IPS-20b (cell line): ENCODE results near the gene KSR2.

Experiments used
- H3K27ac ChIP-seq: one replicate; pipeline ENCODE4 v1.5.1; 2013; ENCODE audit warnings: low read length
- H3K27me3 ChIP-seq: 2 replicates; pipeline ENCODE4 v1.6.1; 2013; ENCODE audit warnings: mild to moderate bottlenecking, low read length, inconsistent platforms; ENCODE audit not compliant: insufficient read depth
- H3K36me3 ChIP-seq: 2 replicates; pipeline ENCODE4 v1.6.1; 2013; ENCODE audit warnings: low read depth, mild to moderate bottlenecking, inconsistent platforms, low read length, moderate library complexity; ENCODE audit not compliant: insufficient read depth
- H3K4me1 ChIP-seq: 2 replicates; pipeline ENCODE4 v1.6.1; 2013; ENCODE audit warnings: mild to moderate bottlenecking, control low read depth, inconsistent platforms, low read length, moderate library complexity; ENCODE audit not compliant: insufficient read depth
- H3K4me3 ChIP-seq: 2 replicates; pipeline ENCODE4 v1.5.1; 2013; ENCODE audit warnings: mild to moderate bottlenecking, low read length, inconsistent platforms
- H3K9ac ChIP-seq: 2 replicates; pipeline ENCODE4 v1.6.1; 2013; ENCODE audit warnings: low read depth, mild to moderate bottlenecking, inconsistent platforms, low read length, moderate library complexity
- H3K9me3 ChIP-seq: 2 replicates; pipeline ENCODE4 v1.6.1; 2013; ENCODE audit warnings: mild to moderate bottlenecking, low read depth, low read length, inconsistent platforms; ENCODE audit not compliant: insufficient read depth

KSR2 gene

GRCh38 chr12:117518594-117519270, 450.1 kb downstream of the KSR2 start:
- no peak overlapping the region for H3K27ac ChIP-seq
- no peak overlapping the region for H3K9ac ChIP-seq
- H3K4me3 ChIP-seq: no peak overlapping the region
- no peaks in the 10 kb centered on the region for H3K27me3 ChIP-seq
- H3K36me3 ChIP-seq: no peaks in the 10 kb centered on the region
- no peaks in the 10 kb centered on the region for H3K9me3 ChIP-seq
- H3K4me1 ChIP-seq: no peaks in the 10 kb centered on the region; the same call in 1 of the 2 replicates

- Histone ChIP-seq H3K36me3 (no peaks in the 10 kb centered on the region), H3K9me3 (no peaks in the 10 kb centered on the region), H3K4me1 (peaks cover 3% of the 10 kb centered on the region; the same call in 1 of the 2 replicates), H3K4me3 (no peak overlapping the region), H3K27me3 (no peaks in the 10 kb centered on the region), H3K9ac (no peak overlapping the region), H3K27ac (no peak overlapping the region)
Observed at GRCh38 chr12:117517219-117517739, 451.5 kb downstream of the KSR2 start.

- Histone ChIP-seq H3K9me3 (no peaks in the 10 kb centered on the region), H3K4me3 (no peak overlapping the region), H3K9ac (no peak overlapping the region), H3K27ac (no peak overlapping the region), H3K27me3 (no peaks in the 10 kb centered on the region), H3K4me1 (peaks cover 3% of the 10 kb centered on the region; the same call in 1 of the 2 replicates), H3K36me3 (no peaks in the 10 kb centered on the region)
Observed at GRCh38 chr12:117516034-117516433, 452.8 kb downstream of the KSR2 start.

- Histone ChIP-seq H3K36me3 (no peaks in the 10 kb centered on the region), H3K9ac (no peak overlapping the region), H3K4me1 (peaks cover 3% of the 10 kb centered on the region; the same call in 1 of the 2 replicates), H3K27ac (no peak overlapping the region), H3K4me3 (no peak overlapping the region), H3K27me3 (no peaks in the 10 kb centered on the region), H3K9me3 (no peaks in the 10 kb centered on the region)
Observed at GRCh38 chr12:117514016-117514415, 454.8 kb downstream of the KSR2 start.

GRCh38 chr12:117513353-117513752, 455.4 kb downstream of the KSR2 start:
- Histone ChIP-seq H3K36me3 (no peaks in the 10 kb centered on the region), H3K27me3 (no peaks in the 10 kb centered on the region), H3K27ac (no peak overlapping the region), H3K4me1 (peaks cover 3% of the 10 kb centered on the region; the same call in 1 of the 2 replicates), H3K9ac (no peak overlapping the region), H3K4me3 (no peak overlapping the region), H3K9me3 (no peaks in the 10 kb centered on the region)

- Histone ChIP-seq H3K27ac (no peak overlapping the region), H3K9ac (no peak overlapping the region), H3K4me1 (peaks cover 1% of the 10 kb centered on the region; the same call in 1 of the 2 replicates), H3K36me3 (no peaks in the 10 kb centered on the region), H3K27me3 (no peaks in the 10 kb centered on the region), H3K4me3 (no peak overlapping the region), H3K9me3 (no peaks in the 10 kb centered on the region)
Observed at GRCh38 chr12:117508468-117508867, 460.3 kb downstream of the KSR2 start.

GRCh38 chr12:117507548-117507947, 461.2 kb downstream of the KSR2 start:
- Histone ChIP-seq H3K9me3 (no peaks in the 10 kb centered on the region), H3K27me3 (no peaks in the 10 kb centered on the region), H3K9ac (no peak overlapping the region), H3K4me1 (no peaks in the 10 kb centered on the region), H3K27ac (no peak overlapping the region), H3K36me3 (no peaks in the 10 kb centered on the region), H3K4me3 (no peak overlapping the region)

GRCh38 chr12:117506333-117506732, 462.5 kb downstream of the KSR2 start:
- Histone ChIP-seq H3K4me1 (no peaks in the 10 kb centered on the region), H3K9me3 (no peaks in the 10 kb centered on the region), H3K4me3 (no peak overlapping the region), H3K9ac (no peak overlapping the region), H3K27ac (no peak overlapping the region), H3K27me3 (no peaks in the 10 kb centered on the region), H3K36me3 (no peaks in the 10 kb centered on the region)

GRCh38 chr12:117502633-117503032, 466.2 kb downstream of the KSR2 start:
- Histone ChIP-seq H3K9me3 (no peaks in the 10 kb centered on the region), H3K27me3 (no peaks in the 10 kb centered on the region), H3K9ac (no peak overlapping the region), H3K27ac (no peak overlapping the region), H3K4me1 (no peaks in the 10 kb centered on the region; the same call in 1 of the 2 replicates), H3K4me3 (no peak overlapping the region), H3K36me3 (no peaks in the 10 kb centered on the region)

- Histone ChIP-seq H3K9ac (no peak overlapping the region), H3K27me3 (no peaks in the 10 kb centered on the region), H3K9me3 (no peaks in the 10 kb centered on the region), H3K4me1 (no peaks in the 10 kb centered on the region; the same call in 1 of the 2 replicates), H3K27ac (no peak overlapping the region), H3K36me3 (no peaks in the 10 kb centered on the region), H3K4me3 (no peak overlapping the region)
Observed at GRCh38 chr12:117502233-117502632, 466.6 kb downstream of the KSR2 start.

- no peak overlapping the region for H3K27ac ChIP-seq
- H3K9ac ChIP-seq: no peak overlapping the region
- H3K36me3 ChIP-seq: no peaks in the 10 kb centered on the region
- H3K4me1 ChIP-seq: no peaks in the 10 kb centered on the region; the same call in 1 of the 2 replicates
- no peaks in the 10 kb centered on the region for H3K27me3 ChIP-seq
- no peak overlapping the region for H3K4me3 ChIP-seq
- no peaks in the 10 kb centered on the region for H3K9me3 ChIP-seq
Observed at GRCh38 chr12:117501076-117501869, 467.5 kb downstream of the KSR2 start.
